Lower leg skin (tissue), 4 donors: ENCODE data around the gene COPS4. TPM values are rescaled to one million over a fixed set of nuclear protein-coding genes. Genes with fewer than 3 reads are reported as not detected.
A peak's percentile ranks its signal among the peaks of the same experiment; 100 is the strongest.
"Not testable (repeated sequence)": the region's sequence is repeated elsewhere in the genome, so short reads cannot be mapped to it uniquely, and the experiment has no call there.

Source experiments
- DNase-seq, 2 donors: peaks; one replicate each; pipeline ENCODE4 v3.0.0-alpha.2; 2019; ENCODE audit warnings: low spot score in 2 of 2
- H3K4me3 ChIP-seq: fragments of 200-600 bp; sonication (generic); 2 replicates; pipeline ENCODE4 v1.5.1; 2017; ENCODE audit warnings: mild to moderate bottlenecking, low read depth; ENCODE audit not compliant: poor library complexity, severe bottlenecking
- POLR2A ChIP-seq, 2 donors: fragments of 450-650 bp; IDR thresholded peaks; one replicate each; pipeline ENCODE4 v1.6.1; 2016 to 2017; ENCODE audit warnings: antibody characterized with exemption in 2 of 2, mild to moderate bottlenecking in 1 of 2, moderate library complexity in 1 of 2
- WGBS, 2 donors: methylation state at CpG; one replicate each; pipeline ENCODE4 v1.1.5; 2018; 5-methylcytosine and 5-hydroxymethylcytosine counted together
- intact Hi-C: fragments of 100-400 bp; cut with DNase I; formaldehyde crosslinking; loops from one replicate; pipeline ENCODE4 v1.15.0; 2023; ENCODE audit warnings: low total_unique reads
- total RNA-seq, 4 donors: library from RNA; depleted of rRNA; stranded (reverse); fragments of >200 nt; gene quantifications; one replicate each; pipeline ENCODE4 v1.1.0, GENCODE V29; 2016
- TF ChIP-seq, protein P1 (sequence below), 3 donors: fragments of 450-650 bp; IDR thresholded peaks; one replicate each; pipeline ENCODE4 v1.5.1; 2016; ENCODE audit warnings: antibody characterized with exemption in 3 of 3, mild to moderate bottlenecking in 3 of 3, moderate library complexity in 2 of 3

Gene COPS4
- 10 to 100 TPM; 18.4 to 56.5 (median 43.7) TPM for total RNA-seq

- peak within 1 kb of the TSS; percentile 57 for H3K4me3 ChIP-seq
- peak; percentile 98 for DNase-seq
- TF ChIP-seq, protein P1, sequence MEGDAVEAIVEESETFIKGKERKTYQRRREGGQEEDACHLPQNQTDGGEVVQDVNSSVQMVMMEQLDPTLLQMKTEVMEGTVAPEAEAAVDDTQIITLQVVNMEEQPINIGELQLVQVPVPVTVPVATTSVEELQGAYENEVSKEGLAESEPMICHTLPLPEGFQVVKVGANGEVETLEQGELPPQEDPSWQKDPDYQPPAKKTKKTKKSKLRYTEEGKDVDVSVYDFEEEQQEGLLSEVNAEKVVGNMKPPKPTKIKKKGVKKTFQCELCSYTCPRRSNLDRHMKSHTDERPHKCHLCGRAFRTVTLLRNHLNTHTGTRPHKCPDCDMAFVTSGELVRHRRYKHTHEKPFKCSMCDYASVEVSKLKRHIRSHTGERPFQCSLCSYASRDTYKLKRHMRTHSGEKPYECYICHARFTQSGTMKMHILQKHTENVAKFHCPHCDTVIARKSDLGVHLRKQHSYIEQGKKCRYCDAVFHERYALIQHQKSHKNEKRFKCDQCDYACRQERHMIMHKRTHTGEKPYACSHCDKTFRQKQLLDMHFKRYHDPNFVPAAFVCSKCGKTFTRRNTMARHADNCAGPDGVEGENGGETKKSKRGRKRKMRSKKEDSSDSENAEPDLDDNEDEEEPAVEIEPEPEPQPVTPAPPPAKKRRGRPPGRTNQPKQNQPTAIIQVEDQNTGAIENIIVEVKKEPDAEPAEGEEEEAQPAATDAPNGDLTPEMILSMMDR (IDR thresholded peaks at IDR 0.05) = no peak
- peak in 1 of 2 donors; percentile 16 for TF ChIP-seq POLR2A (IDR thresholded peaks at IDR 0.05)
- intact Hi-C loops = no loop called here
- 0 to 1% methylated on average over 28 to 39 of the region's 39 CpGs for WGBS, 2 donors
Measured at GRCh38 chr4:83034630-83035494, at the start of gene COPS4. Gene COPS4 (plus strand): TSS chr4:83035183. CDS start chr4:83035225, 42 bp downstream.

GRCh38 chr4:82987519-82987918, 47.5 kb upstream of the COPS4 start:
- H3K4me3 ChIP-seq, intact Hi-C loops, DNase-seq: not testable (repeated sequence)

GRCh38 chr4:82988323-82988832, 46.6 kb upstream of the COPS4 start:
- DNase-seq = no peak
- intact Hi-C loops = no loop called here
- no peak overlapping the region for H3K4me3 ChIP-seq
- WGBS, 2 donors = 80 to 81% methylated on average over 2 of the region's 2 CpGs
- TF ChIP-seq, protein P1 (IDR thresholded peaks at IDR 0.05) = no peak
- no peak for TF ChIP-seq POLR2A (IDR thresholded peaks at IDR 0.05)

DNA sequence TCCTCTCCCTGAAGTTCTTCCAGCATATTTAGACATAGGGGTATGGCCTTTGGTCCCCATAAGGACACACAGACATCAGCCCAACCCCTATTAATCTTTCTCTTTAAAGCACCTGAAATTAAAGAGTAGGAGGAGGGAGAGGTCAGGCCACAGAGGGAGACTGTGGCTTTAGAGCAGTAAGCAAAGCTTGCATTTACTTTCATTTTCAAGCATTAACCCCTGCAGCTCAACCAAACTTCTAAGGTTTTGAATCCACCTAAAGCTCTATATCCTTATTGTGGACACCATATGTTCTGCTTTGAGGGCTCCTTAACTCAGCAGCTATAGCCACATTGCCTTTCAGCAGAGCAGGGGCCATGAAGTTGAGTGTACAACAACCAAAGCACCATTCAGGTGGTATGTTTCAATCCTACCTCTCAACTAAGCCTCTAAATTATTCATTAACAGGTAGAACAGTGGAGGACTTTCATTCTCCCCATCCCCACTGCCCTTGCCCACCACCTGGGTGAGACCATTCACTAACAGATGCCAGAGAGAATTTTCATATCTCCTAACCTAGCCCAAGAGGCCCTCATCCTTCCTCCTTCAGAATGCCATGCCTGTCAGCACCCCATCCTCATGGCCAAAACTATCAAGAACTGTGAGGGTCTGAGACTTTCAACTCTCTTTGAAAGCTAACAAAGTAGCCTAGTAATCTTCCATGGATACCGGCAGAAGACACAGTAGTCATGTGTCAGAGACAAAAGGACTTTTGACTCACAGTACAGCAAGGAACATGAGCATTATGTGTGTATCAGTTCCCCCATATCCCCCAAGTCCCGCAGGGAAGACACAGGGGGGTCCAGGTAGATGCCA, 45.2 kb upstream of the COPS4 start:
- intact Hi-C loops = no loop called here
- DNase-seq = no peak
- 95 to 100% methylated on average over 2 of the region's 2 CpGs for WGBS, 2 donors
- H3K4me3 ChIP-seq = no peak overlapping the region
- TF ChIP-seq, protein P1 (IDR thresholded peaks at IDR 0.05) = no peak
- TF ChIP-seq POLR2A (IDR thresholded peaks at IDR 0.05) = no peak

DNA sequence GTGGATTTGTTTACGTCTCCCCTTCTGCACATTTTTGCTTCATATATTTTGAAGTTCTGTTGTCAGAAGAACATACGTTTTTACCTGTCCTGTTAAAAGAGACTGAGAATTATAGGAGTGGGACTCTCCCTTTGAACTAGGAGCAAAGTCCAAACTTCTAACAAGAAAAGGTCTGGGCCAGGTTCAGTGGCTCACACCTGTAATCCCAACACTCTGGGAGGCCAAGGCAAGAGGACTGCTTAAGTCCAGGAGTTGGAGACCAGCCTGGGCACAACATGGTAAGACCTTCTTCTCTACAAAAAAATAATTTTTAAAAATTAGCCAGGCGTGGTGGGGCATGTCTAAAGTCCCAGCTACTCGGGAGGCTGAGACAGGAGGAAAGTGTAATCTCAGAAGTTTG, 40.1 kb upstream of the COPS4 start:
- TF ChIP-seq, protein P1 (IDR thresholded peaks at IDR 0.05) = no peak
- no peak for TF ChIP-seq POLR2A (IDR thresholded peaks at IDR 0.05)
- no peak for DNase-seq
- H3K4me3 ChIP-seq = no peak overlapping the region
- WGBS, 2 donors = 69 to 72% methylated on average over 4 of the region's 4 CpGs
- intact Hi-C loops = no loop called here

- DNase-seq = no peak
- TF ChIP-seq POLR2A (IDR thresholded peaks at IDR 0.05) = no peak
- TF ChIP-seq, protein P1 (IDR thresholded peaks at IDR 0.05) = no peak
- intact Hi-C loops = no loop called here
Measured at GRCh38 chr4:82998898-82999297, 36.1 kb upstream of the COPS4 start.

More at GRCh38 chr4:82998898-82999297, 36.1 kb upstream of the COPS4 start:
- no peak overlapping the region for H3K4me3 ChIP-seq
